HL-60 (cell line): ENCODE data around the gene SLC9A7.

ENCODE experiments used
- CTCF ChIP-seq: IDR thresholded peaks from one replicate; pipeline ENCODE4 v1.5.1; 2011; ENCODE audit warnings: low read length, control low read depth, inconsistent platforms; ENCODE audit not compliant: insufficient read depth
- GABPA ChIP-seq: IDR thresholded peaks from 2 replicates; pipeline ENCODE4 v1.6.1; 2012; ENCODE audit warnings: low read depth
- POLR2AphosphoS5 ChIP-seq: IDR thresholded peaks from 2 replicates; pipeline ENCODE4 v1.6.1; 2012; ENCODE audit warnings: low read depth
- REST ChIP-seq: IDR thresholded peaks from 2 replicates; pipeline ENCODE4 v1.6.1; 2012; ENCODE audit warnings: low read depth; ENCODE audit not compliant: insufficient replicate concordance

- TF ChIP-seq CTCF (no peak), GABPA (no peak), POLR2AphosphoS5 (no peak), REST (no peak)
These were observed 161.7 kb downstream of the SLC9A7 start for GRCh38 chrX:46597208-46597607.
